A673 (cell line): ENCODE measurements around the gene EIF3M. TPM values are rescaled to one million over a fixed set of nuclear protein-coding genes. Genes with fewer than 3 reads are reported as not detected.
A peak's percentile ranks its signal among the peaks of the same experiment; 100 is the strongest.

Experiments used
- BruUV-seq: library from RNA; stranded (reverse); fragments of 400-500 nt; replicated peaks from 2 replicates; lab custom pipeline; 2021; lab: Mats Ljungman, UMichigan
- CTCF ChIA-PET: fragments of 300-600 bp; sonication (Branson Sonifier 250); formaldehyde crosslinking; loops from one replicate; lab custom pipeline; 2022; ENCODE audit warnings: antibody characterized with exemption; lab: Charles Lee
- POLR2A ChIA-PET: fragments of 300-600 bp; sonication (Branson Sonifier 250); formaldehyde crosslinking; loops from one replicate; lab custom pipeline; 2022; ENCODE audit warnings: antibody characterized with exemption; ENCODE audit not compliant: low non-redundant PET; lab: Charles Lee
- DNase-seq: peaks from one replicate; pipeline ENCODE4 v3.0.0-alpha.2; 2015; ENCODE audit warnings: low spot score
- H3K27ac ChIP-seq: fragments of 200-600 bp; sonication (generic); 2 replicates; pipeline ENCODE4 v1.5.1; 2016; ENCODE audit warnings: mixed run types, low read depth, mild to moderate bottlenecking, mixed read lengths, antibody characterized with exemption, low read length; ENCODE audit not compliant: poor library complexity, severe bottlenecking
- H3K27me3 ChIP-seq: fragments of 200-600 bp; sonication (generic); replicated peaks from 2 replicates; pipeline ENCODE4 v1.6.1; 2017; ENCODE audit warnings: mixed run types, low read depth, mild to moderate bottlenecking, mixed read lengths, antibody characterized with exemption, low read length; ENCODE audit not compliant: insufficient read depth, poor library complexity
- H3K36me3 ChIP-seq: fragments of 200-600 bp; sonication (generic); 2 replicates; pipeline ENCODE4 v1.6.1; 2016; ENCODE audit warnings: mixed run types, mild to moderate bottlenecking, mixed read lengths, antibody characterized with exemption, low read length; ENCODE audit not compliant: insufficient read depth, poor library complexity, severe bottlenecking
- H3K4me1 ChIP-seq: fragments of 200-600 bp; sonication (generic); 2 replicates; pipeline ENCODE4 v1.6.1; 2017; ENCODE audit warnings: mixed run types, mild to moderate bottlenecking, mixed read lengths, antibody characterized with exemption, low read length; ENCODE audit not compliant: insufficient read depth, poor library complexity, severe bottlenecking
- H3K4me3 ChIP-seq: fragments of 200-600 bp; sonication (generic); 2 replicates; pipeline ENCODE4 v1.5.1; 2016; ENCODE audit warnings: low read depth, mixed run types, mild to moderate bottlenecking, mixed read lengths, low read length; ENCODE audit not compliant: poor library complexity, severe bottlenecking
- H3K9me3 ChIP-seq: fragments of 200-600 bp; sonication (generic); 2 replicates; pipeline ENCODE4 v1.6.1; 2016; ENCODE audit warnings: mixed run types, low read depth, mild to moderate bottlenecking, mixed read lengths, antibody characterized with exemption, low read length; ENCODE audit not compliant: poor library complexity, severe bottlenecking
- CTCF ChIP-seq: fragments of 300-800, 200-600 bp; sonication (generic); conservative IDR thresholded peaks from 2 replicates; pipeline ENCODE4 v1.5.1; 2017; ENCODE audit warnings: low read depth, mild to moderate bottlenecking, antibody characterized with exemption, low read length, moderate library complexity, mixed read lengths
- EZH2 ChIP-seq: fragments of 200-600 bp; sonication (generic); IDR thresholded peaks from 2 replicates; pipeline ENCODE4 v1.6.1; 2017; ENCODE audit warnings: borderline replicate concordance, low read depth, mild to moderate bottlenecking, mixed read lengths, antibody characterized with exemption, low read length; ENCODE audit not compliant: poor library complexity, severe bottlenecking
- intact Hi-C: fragments of 100-400 bp; cut with micrococcal nuclease; formaldehyde crosslinking; loops from one replicate; pipeline ENCODE4 v1.10.0; 2022; ENCODE audit not compliant: unreplicated experiment
- total RNA-seq: library from RNA; stranded (reverse); gene quantifications from 2 replicates; pipeline ENCODE4 v1.2.3, GENCODE V29; 2021

The EIF3M gene
- total RNA-seq, 1 experiment from 2014 or later: 1,119 TPM

GRCh38 chr11:32550207-32550606, 33.4 kb upstream of the EIF3M start:
- ChIA-PET POLR2A (interaction anchor here (0.6 kb wide), 2 partner anchors 12 to 85 kb away, joined by 3 read pairs; no protein-coding TSS in a partner anchor), CTCF (no interaction called here)
- Histone ChIP-seq H3K9me3 (no peaks in the 10 kb centered on the region), H3K36me3 (no peaks in the 10 kb centered on the region), H3K4me3 (no peak overlapping the region), H3K27me3 (peaks cover 23% of the 10 kb centered on the region), H3K27ac (no peak overlapping the region), H3K4me1 (peaks cover 7% of the 10 kb centered on the region)
- DNase-seq: no peak
- BruUV-seq: no TSS peak
- intact Hi-C loops: no loop called here
- TF ChIP-seq EZH2: no peak
- peak; percentile 25; the same call in 1 of the 2 replicates for TF ChIP-seq CTCF

GRCh38 chr11:32555091-32555490, 28.5 kb upstream of the EIF3M start:
- intact Hi-C loops: no loop called here
- BruUV-seq: no TSS peak
- Histone ChIP-seq H3K4me3 (no peak overlapping the region), H3K9me3 (no peaks in the 10 kb centered on the region), H3K4me1 (no peaks in the 10 kb centered on the region), H3K36me3 (no peaks in the 10 kb centered on the region), H3K27me3 (peaks cover 1% of the 10 kb centered on the region), H3K27ac (no peak overlapping the region)
- ChIA-PET CTCF (no interaction called here), POLR2A (interaction anchor here (0.5 kb wide), 1 partner anchor 17 kb away, joined by 15 read pairs; no protein-coding TSS in a partner anchor)
- TF ChIP-seq CTCF (no peak), EZH2 (no peak)
- no peak for DNase-seq

- H3K4me1 ChIP-seq: no peaks in the 10 kb centered on the region
- TF ChIP-seq EZH2 (no peak), CTCF (no peak)
- CTCF ChIA-PET: no interaction called here
- no peak overlapping the region for H3K4me3 ChIP-seq
- DNase-seq: no peak
- BruUV-seq: no TSS peak
- POLR2A ChIA-PET: no interaction called here
- H3K27me3 ChIP-seq: no peaks in the 10 kb centered on the region
- H3K9me3 ChIP-seq: no peaks in the 10 kb centered on the region
- H3K27ac ChIP-seq: no peak overlapping the region
- no peaks in the 10 kb centered on the region for H3K36me3 ChIP-seq
- intact Hi-C loops: no loop called here
Measured at GRCh38 chr11:32555895-32556294, 27.7 kb upstream of the EIF3M start.
